GM12878 (cell line): ENCODE results near the gene LYPD5. TPM values are rescaled to one million over a fixed set of nuclear protein-coding genes. Genes with fewer than 3 reads are reported as not detected.

ENCODE experiments used
- ATF2 ChIP-seq: IDR thresholded peaks from 2 replicates; pipeline ENCODE4 v1.6.1; 2012; ENCODE audit warnings: low read length, inconsistent platforms
- ATF7 ChIP-seq: fragments of 450-650 bp; IDR thresholded peaks from 2 replicates; pipeline ENCODE4 v1.6.1; 2016; ENCODE audit warnings: low read depth, mild to moderate bottlenecking
- BHLHE40 ChIP-seq, 2 experiments: fragments of 450-650 bp in 1 of 2; IDR thresholded peaks; 2 replicates each; pipeline ENCODE4 v1.6.1; 2011 to 2017; ENCODE audit warnings: low read depth in 2 of 2, borderline replicate concordance in 1 of 2, improper control_type of control experiment in 1 of 2, low read length in 1 of 2, mild to moderate bottlenecking in 1 of 2
- CHD4 ChIP-seq: fragments of 200-600 bp; sonication (generic); IDR thresholded peaks from 2 replicates; pipeline ENCODE4 v1.6.1; 2016; ENCODE audit warnings: mild to moderate bottlenecking
- E2F8 ChIP-seq: fragments of 450-650 bp; IDR thresholded peaks from 2 replicates; pipeline ENCODE4 v1.6.1; 2018; ENCODE audit warnings: mild to moderate bottlenecking, low read depth, moderate library complexity; ENCODE audit not compliant: partially characterized antibody
- EGR1 ChIP-seq, 2 experiments: IDR thresholded peaks; 1 replicate in 1 of 2; 2 replicates in 1 of 2; pipeline ENCODE4 v1.6.1; 2011 to 2012; ENCODE audit warnings: low read depth in 2 of 2, low read length in 2 of 2, borderline replicate concordance in 1 of 2, mild to moderate bottlenecking in 1 of 2, moderate library complexity in 1 of 2
- EZH2 ChIP-seq: IDR thresholded peaks from 2 replicates; pipeline ENCODE4 v1.6.1; 2012; ENCODE audit warnings: low read depth, mild to moderate bottlenecking, control low read depth, inconsistent platforms, low read length, borderline replicate concordance; ENCODE audit not compliant: control insufficient read depth
- FOS ChIP-seq: IDR thresholded peaks from 3 replicates; pipeline ENCODE4 v1.6.1; 2011; ENCODE audit warnings: borderline replicate concordance; ENCODE audit not compliant: insufficient read length; ENCODE audit errors: extremely low read depth
- GATAD2B ChIP-seq: fragments of 450-650 bp; conservative IDR thresholded peaks from 2 replicates; pipeline ENCODE4 v1.6.1; 2017; ENCODE audit warnings: low read depth, mild to moderate bottlenecking, moderate library complexity
- LARP7 ChIP-seq: fragments of 450-650 bp; IDR thresholded peaks from 2 replicates; pipeline ENCODE4 v1.6.1; 2017; ENCODE audit warnings: mild to moderate bottlenecking
- NBN ChIP-seq: fragments of 450-650 bp; IDR thresholded peaks from 2 replicates; pipeline ENCODE4 v1.6.1; 2016
- NFIC ChIP-seq: IDR thresholded peaks from 2 replicates; pipeline ENCODE4 v1.6.1; 2012; ENCODE audit warnings: low read depth, mild to moderate bottlenecking, inconsistent platforms, low read length, moderate library complexity
- NRF1 ChIP-seq: conservative IDR thresholded peaks from 2 replicates; pipeline ENCODE4 v1.6.1; 2011; ENCODE audit warnings: mild to moderate bottlenecking, low read depth, low read length, improper control_type of control experiment
- PML ChIP-seq: IDR thresholded peaks from 2 replicates; pipeline ENCODE4 v1.6.1; 2012; ENCODE audit warnings: low read length, inconsistent platforms
- POLR2A ChIP-seq: IDR thresholded peaks from 2 replicates; pipeline ENCODE4 v1.6.1; 2011; ENCODE audit warnings: low read depth, mild to moderate bottlenecking, low read length
- POLR2AphosphoS2 ChIP-seq: IDR thresholded peaks from 2 replicates; pipeline ENCODE4 v1.6.1; 2011; ENCODE audit warnings: low read depth, mild to moderate bottlenecking, low read length, improper control_type of control experiment, moderate library complexity
- RAD51 ChIP-seq: fragments of 450-650 bp; IDR thresholded peaks from 2 replicates; pipeline ENCODE4 v1.6.1; 2016; ENCODE audit warnings: moderate library complexity, mild to moderate bottlenecking, inconsistent platforms
- RBBP5 ChIP-seq: fragments of 200-600 bp; sonication (generic); conservative IDR thresholded peaks from 2 replicates; pipeline ENCODE4 v1.6.1; 2016
- SIN3A ChIP-seq: IDR thresholded peaks from 2 replicates; pipeline ENCODE4 v1.6.1; 2012; ENCODE audit warnings: low read depth, low read length, improper control_type of control experiment
- SREBF1 ChIP-seq: IDR thresholded peaks from 2 replicates; pipeline ENCODE4 v1.6.1; 2012; ENCODE audit warnings: mild to moderate bottlenecking, low read length
- STAT1 ChIP-seq: fragments of 450-650 bp; conservative IDR thresholded peaks from 2 replicates; pipeline ENCODE4 v1.6.1; 2014; ENCODE audit warnings: antibody characterized with exemption, mild to moderate bottlenecking
- STAT3 ChIP-seq: IDR thresholded peaks from 2 replicates; pipeline ENCODE4 v1.6.1; 2011; ENCODE audit warnings: low read depth, low read length, improper control_type of control experiment
- SUZ12 ChIP-seq: fragments of 200-600 bp; sonication (generic); IDR thresholded peaks from one replicate; pipeline ENCODE4 v1.6.1; 2018; ENCODE audit warnings: antibody characterized with exemption, mild to moderate bottlenecking; ENCODE audit not compliant: unreplicated experiment
- YY1 ChIP-seq: IDR thresholded peaks from 2 replicates; pipeline ENCODE4 v1.6.1; 2011; ENCODE audit warnings: low read depth, mild to moderate bottlenecking, low read length
- ZNF207 ChIP-seq: fragments of 450-650 bp; IDR thresholded peaks from 2 replicates; pipeline ENCODE4 v1.6.1; 2014; ENCODE audit warnings: antibody characterized with exemption, mild to moderate bottlenecking, borderline replicate concordance
- ZNF622 ChIP-seq: fragments of 450-650 bp; IDR thresholded peaks from 2 replicates; pipeline ENCODE4 v1.6.1; 2017; ENCODE audit warnings: mild to moderate bottlenecking, inconsistent platforms
- ZSCAN29 ChIP-seq: fragments of 450-650 bp; IDR thresholded peaks from 2 replicates; pipeline ENCODE4 v1.6.1; 2017; ENCODE audit warnings: mild to moderate bottlenecking, moderate library complexity
- polyA plus RNA-seq, 11 experiments: library from polyadenylated mRNA; depleted of rRNA in 4 of 11; unstranded in 6 of 11; stranded (reverse) in 5 of 11; fragments of >200 nt; fragmentation: Nextera tagmentation in 4 of 11; fragmentation: Illumina TruSeq in 1 of 11; extraction: Ambion mirVana in 4 of 11; extraction: Trizol in 1 of 11; gene quantifications; 1 replicate in 1 of 11; 2 replicates in 10 of 11; pipeline versions ENCODE4 v1.2.1 to v1.2.3, GENCODE V29; 2011 to 2016; ENCODE audit warnings: inconsistent platforms in 2 of 11, missing spikeins in 2 of 11, low read depth in 1 of 11
- total RNA-seq, 4 experiments: library from RNA; depleted of rRNA in 3 of 4; stranded (reverse); fragments of >200 nt in 3 of 4; fragmentation: Illumina TruSeq in 1 of 4; extraction: Trizol in 1 of 4; gene quantifications; 2 replicates each; pipeline versions ENCODE4 v1.2.1 to v1.2.3, GENCODE V29; 2013 to 2021
- TF ChIP-seq, protein P1 (sequence below): fragments of 450-650 bp; IDR thresholded peaks from 2 replicates; pipeline ENCODE4 v1.6.1; 2017; ENCODE audit warnings: borderline replicate concordance

LYPD5 gene
- total and polyA plus RNA-seq, 10 of the 15 experiments (the other 5 are each of a cell fraction or from before 2014, with no cell fraction given): 0.04 to 2.2 (median 0.69) TPM; not detected in 1

DNA sequence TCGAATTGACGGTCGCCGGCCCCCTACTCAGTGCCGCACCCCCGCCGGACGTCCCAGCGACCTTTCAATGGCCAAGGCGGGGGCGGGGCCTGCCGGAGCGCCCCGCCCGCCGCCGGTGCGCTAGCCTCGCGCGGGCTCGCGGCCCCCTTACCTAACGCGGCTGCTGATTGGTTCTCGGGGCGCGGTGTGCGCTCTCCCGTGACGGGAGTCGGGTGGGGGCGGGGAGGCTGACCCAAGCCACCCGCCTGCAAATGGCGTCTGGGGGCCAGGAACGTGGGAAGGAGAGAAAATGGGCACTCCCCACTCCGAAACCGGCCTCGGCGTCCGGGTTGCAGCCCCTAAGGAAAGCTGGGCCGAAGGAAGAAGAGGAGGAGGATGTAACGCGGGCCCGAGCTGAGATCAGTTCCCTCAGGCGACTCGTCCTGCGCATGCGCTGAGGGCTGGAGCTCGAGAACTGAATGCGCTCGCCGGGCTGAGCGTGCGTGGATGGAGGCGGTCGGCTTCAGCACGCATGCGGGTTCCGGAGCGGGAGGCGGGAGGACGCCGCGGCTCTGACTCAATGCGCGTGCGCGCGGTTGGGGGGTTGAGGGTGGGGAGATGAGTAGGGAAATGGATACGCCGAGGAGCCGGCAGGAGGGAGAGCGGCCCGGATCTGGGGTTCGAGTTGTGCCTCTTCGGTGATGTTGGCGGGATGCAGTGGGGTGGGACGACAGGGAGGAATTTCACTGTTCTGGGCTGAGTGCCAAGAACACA, 47.6 kb downstream of the LYPD5 start, which contains the start of gene SMG9 (continued):
- TF ChIP-seq STAT3: no peak
- no peak for TF ChIP-seq CHD4
- 0 out of 2 replicates have a peak, but pooled peaks have one; percentile 71 for TF ChIP-seq STAT1
- TF ChIP-seq EGR1 (IDR thresholded peaks at IDR 0.05; ENCODE audit: borderline replicate concordance in 1 of 2, low read depth in 2 of 2, low read length in 2 of 2): peak in 1 of 2 experiments; percentile 75; a peak in 2 of 3 replicates
- TF ChIP-seq POLR2A: peak; percentile 94
- no peak for TF ChIP-seq ZSCAN29
- TF ChIP-seq LARP7: peak; percentile 77; the same call in 1 of the 2 replicates
- TF ChIP-seq NFIC: no peak
- TF ChIP-seq ATF2: no peak
- peak; percentile 90; the same call in 1 of the 2 replicates for TF ChIP-seq ZNF207
- peak; percentile 86 for TF ChIP-seq NBN
- peak; percentile 98 for TF ChIP-seq NRF1
- no peak for TF ChIP-seq RBBP5
- peak; percentile 66; the same call in 1 of the 2 replicates for TF ChIP-seq PML
- TF ChIP-seq POLR2AphosphoS2: peak; percentile 30; the same call in 1 of the 2 replicates
- peak; percentile 73 to 89 for TF ChIP-seq BHLHE40 (IDR thresholded peaks at IDR 0.05; ENCODE audit: borderline replicate concordance in 1 of 2, low read depth in 2 of 2, low read length in 1 of 2)
- TF ChIP-seq E2F8: no peak
- no peak for TF ChIP-seq FOS
- no peak; the same call in 1 of the 2 replicates for TF ChIP-seq GATAD2B
- no peak for TF ChIP-seq RAD51
- TF ChIP-seq, protein P1, sequence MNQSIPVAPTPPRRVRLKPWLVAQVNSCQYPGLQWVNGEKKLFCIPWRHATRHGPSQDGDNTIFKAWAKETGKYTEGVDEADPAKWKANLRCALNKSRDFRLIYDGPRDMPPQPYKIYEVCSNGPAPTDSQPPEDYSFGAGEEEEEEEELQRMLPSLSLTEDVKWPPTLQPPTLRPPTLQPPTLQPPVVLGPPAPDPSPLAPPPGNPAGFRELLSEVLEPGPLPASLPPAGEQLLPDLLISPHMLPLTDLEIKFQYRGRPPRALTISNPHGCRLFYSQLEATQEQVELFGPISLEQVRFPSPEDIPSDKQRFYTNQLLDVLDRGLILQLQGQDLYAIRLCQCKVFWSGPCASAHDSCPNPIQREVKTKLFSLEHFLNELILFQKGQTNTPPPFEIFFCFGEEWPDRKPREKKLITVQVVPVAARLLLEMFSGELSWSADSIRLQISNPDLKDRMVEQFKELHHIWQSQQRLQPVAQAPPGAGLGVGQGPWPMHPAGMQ: no peak
- no peak for TF ChIP-seq ATF7
- TF ChIP-seq SREBF1: no peak; the same call in 1 of the 2 replicates
- TF ChIP-seq SUZ12: no peak
- TF ChIP-seq SIN3A: peak; percentile 20
- TF ChIP-seq ZNF622: no peak
- no peak for TF ChIP-seq EZH2
- peak; percentile 95 for TF ChIP-seq YY1
